H9 (cell line): Measurements from ENCODE around the gene BARD1. TPM values are rescaled to one million over a fixed set of nuclear protein-coding genes. Genes with fewer than 3 reads are reported as not detected.

Experiments
- DNase-seq: peaks from one replicate; pipeline ENCODE4 v3.0.0-alpha.2; 2017
- H2AFZ ChIP-seq: one replicate; pipeline ENCODE4 v1.6.1; 2013; ENCODE audit warnings: mild to moderate bottlenecking, low read length, control low read depth, moderate library complexity
- H2AK5ac ChIP-seq: 2 replicates; pipeline ENCODE4 v1.6.1; 2013; ENCODE audit warnings: low read length, control low read depth, mixed read lengths; ENCODE audit not compliant: insufficient read length
- H2BK120ac ChIP-seq: one replicate; pipeline ENCODE4 v1.6.1; 2013; ENCODE audit warnings: low read depth, mild to moderate bottlenecking, low read length, control low read depth, inconsistent platforms; ENCODE audit not compliant: poor library complexity, severe bottlenecking
- H2BK12ac ChIP-seq: 2 replicates; pipeline ENCODE4 v1.6.1; 2013; ENCODE audit warnings: low read length, control low read depth, mixed read lengths, low read depth; ENCODE audit not compliant: insufficient read length
- H2BK15ac ChIP-seq: 2 replicates; pipeline ENCODE4 v1.6.1; 2013; ENCODE audit warnings: low read depth, low read length, control low read depth
- H2BK20ac ChIP-seq: one replicate; pipeline ENCODE4 v1.6.1; 2013; ENCODE audit warnings: low read depth, mild to moderate bottlenecking, low read length, control low read depth, inconsistent platforms; ENCODE audit not compliant: poor library complexity, severe bottlenecking
- H2BK5ac ChIP-seq: 2 replicates; pipeline ENCODE4 v1.6.1; 2013; ENCODE audit warnings: low read length, control low read depth, mixed read lengths; ENCODE audit not compliant: insufficient read length
- H3K14ac ChIP-seq: 2 replicates; pipeline ENCODE4 v1.6.1; 2013; ENCODE audit warnings: low read length, control low read depth; ENCODE audit not compliant: insufficient read depth
- H3K18ac ChIP-seq: 2 replicates; pipeline ENCODE4 v1.6.1; 2013; ENCODE audit warnings: low read depth, mild to moderate bottlenecking, mixed read lengths, low read length, control low read depth; ENCODE audit not compliant: insufficient read length
- H3K23ac ChIP-seq: 2 replicates; pipeline ENCODE4 v1.6.1; 2013; ENCODE audit warnings: low read length, control low read depth, mixed read lengths, low read depth; ENCODE audit not compliant: insufficient read length
- H3K23me2 ChIP-seq: 2 replicates; pipeline ENCODE4 v1.6.1; 2013; ENCODE audit warnings: low read depth, mild to moderate bottlenecking, mixed read lengths, low read length, control low read depth; ENCODE audit not compliant: insufficient read length, poor library complexity, severe bottlenecking
- H3K27ac ChIP-seq: 2 replicates; pipeline ENCODE4 v1.5.1; 2013; ENCODE audit warnings: low read length, control low read depth, mixed read lengths, low read depth; ENCODE audit not compliant: insufficient read length
- H3K27me3 ChIP-seq: 2 replicates; pipeline ENCODE4 v1.6.1; 2013; ENCODE audit warnings: low read length, control low read depth, inconsistent platforms; ENCODE audit not compliant: insufficient read depth
- H3K4ac ChIP-seq: 2 replicates; pipeline ENCODE4 v1.6.1; 2013; ENCODE audit warnings: low read depth, mild to moderate bottlenecking, control low read depth, inconsistent platforms, low read length, moderate library complexity
- H3K4me1 ChIP-seq: 2 replicates; pipeline ENCODE4 v1.6.1; 2013; ENCODE audit warnings: low read length, control low read depth, inconsistent platforms; ENCODE audit not compliant: insufficient read depth
- H3K4me2 ChIP-seq: 2 replicates; pipeline ENCODE4 v1.6.1; 2013; ENCODE audit warnings: low read length, control low read depth, mixed read lengths; ENCODE audit not compliant: insufficient read length, insufficient read depth
- H3K56ac ChIP-seq: 2 replicates; pipeline ENCODE4 v1.6.1; 2013; ENCODE audit warnings: low read depth, mild to moderate bottlenecking, mixed read lengths, low read length, control low read depth; ENCODE audit not compliant: insufficient read length
- H3K79me1 ChIP-seq: 2 replicates; pipeline ENCODE4 v1.6.1; 2013; ENCODE audit warnings: low read depth, mild to moderate bottlenecking, moderate library complexity, low read length, control low read depth, inconsistent platforms; ENCODE audit not compliant: insufficient read depth, poor library complexity, severe bottlenecking
- H3K79me2 ChIP-seq: 2 replicates; pipeline ENCODE4 v1.6.1; 2013; ENCODE audit warnings: low read length, control low read depth, inconsistent platforms; ENCODE audit not compliant: insufficient read depth
- H3K9ac ChIP-seq: 2 replicates; pipeline ENCODE4 v1.6.1; 2013; ENCODE audit warnings: low read length, control low read depth, mixed read lengths; ENCODE audit not compliant: insufficient read length; ENCODE audit errors: extremely low read depth
- H3K9me3 ChIP-seq: one replicate; pipeline ENCODE4 v1.6.1; 2013; ENCODE audit warnings: low read depth, low read length, inconsistent platforms; ENCODE audit not compliant: control insufficient read depth
- H3T11ph ChIP-seq: one replicate; pipeline ENCODE4 v1.6.1; 2013; ENCODE audit warnings: mild to moderate bottlenecking, low read length, control low read depth, inconsistent platforms
- H4K20me1 ChIP-seq: one replicate; pipeline ENCODE4 v1.6.1; 2013; ENCODE audit not compliant: control insufficient read depth, insufficient read length, insufficient read depth
- H4K5ac ChIP-seq: 2 replicates; pipeline ENCODE4 v1.6.1; 2013; ENCODE audit warnings: low read depth, mild to moderate bottlenecking, mixed read lengths, low read length, control low read depth; ENCODE audit not compliant: insufficient read length
- H4K8ac ChIP-seq: replicated peaks from 2 replicates; pipeline ENCODE4 v1.6.1; 2013; ENCODE audit warnings: low read length, control low read depth, mixed read lengths, low read depth; ENCODE audit not compliant: insufficient read length
- H4K91ac ChIP-seq: 2 replicates; pipeline ENCODE4 v1.6.1; 2013; ENCODE audit warnings: low read depth, mild to moderate bottlenecking, moderate library complexity, mixed read lengths, low read length, control low read depth; ENCODE audit not compliant: insufficient read length
- H3K27ac Mint-ChIP-seq, 3 experiments: 2 replicates in 2 of 3; 3 replicates in 1 of 3; pipeline ENCODE4 v1.8.0; 2020 to 2021; ENCODE audit warnings: mixed read lengths in 3 of 3, mild to moderate bottlenecking in 1 of 3, moderate library complexity in 1 of 3
- H3K27me3 Mint-ChIP-seq: 2 replicates; pipeline ENCODE4 v1.8.0; 2021; ENCODE audit warnings: low read depth, mild to moderate bottlenecking, moderate library complexity, mixed read lengths
- H3K36me3 Mint-ChIP-seq, 3 experiments: 2 replicates in 2 of 3; 3 replicates in 1 of 3; pipeline ENCODE4 v1.8.0; 2020 to 2021; ENCODE audit warnings: low read depth in 3 of 3, mixed read lengths in 3 of 3; ENCODE audit not compliant: insufficient read depth in 1 of 3
- H3K4me1 Mint-ChIP-seq, 2 experiments: 2 replicates each; pipeline ENCODE4 v1.8.0; 2020; ENCODE audit warnings: mixed read lengths in 2 of 2
- H3K4me3 Mint-ChIP-seq, 2 experiments: 2 replicates in 1 of 2; 3 replicates in 1 of 2; pipeline ENCODE4 v1.8.0; 2020 to 2021; ENCODE audit warnings: mild to moderate bottlenecking in 2 of 2, mixed read lengths in 2 of 2, moderate library complexity in 1 of 2
- H3K9me3 Mint-ChIP-seq, 2 experiments: 2 replicates in 1 of 2; 3 replicates in 1 of 2; pipeline ENCODE4 v1.8.0; 2020; ENCODE audit warnings: mild to moderate bottlenecking in 2 of 2, mixed read lengths in 2 of 2, moderate library complexity in 1 of 2
- CTCF ChIP-seq: fragments of 200-600 bp; sonication (generic); conservative IDR thresholded peaks from 3 replicates; pipeline ENCODE4 v1.8.0; 2021; ENCODE audit warnings: antibody characterized with exemption, mild to moderate bottlenecking
- total RNA-seq: library from RNA; stranded (reverse); gene quantifications from 2 replicates; pipeline ENCODE4 v1.2.1, GENCODE V29; 2021

The BARD1 gene
- total RNA-seq, 1 experiment from 2014 or later, result 30.6 TPM

GRCh38 chr2:214696681-214697080 is 112.8 kb downstream of the BARD1 start:
- Mint-ChIP-seq H3K4me1 (no peaks in the 10 kb centered on the region), H3K4me3 (no peak overlapping the region), H3K9me3 (peaks cover 8 to 14% of the 10 kb centered on the region in 2 experiments), H3K27ac (no peak overlapping the region), H3K36me3 (peaks cover 0 to 12% (median 8%) of the 10 kb centered on the region in 3 experiments; a peak in 3 of 7 replicates), H3K27me3 (no peaks in the 10 kb centered on the region)
- H3T11ph ChIP-seq, result no peak overlapping the region
- H4K5ac ChIP-seq, result no peak overlapping the region
- no peak overlapping the region for H3K4ac ChIP-seq
- H3K79me1 ChIP-seq, result no peaks in the 10 kb centered on the region
- no peak for TF ChIP-seq CTCF
- no peaks in the 10 kb centered on the region for H3K4me1 ChIP-seq
- no peak overlapping the region for H2AFZ ChIP-seq
- H2BK15ac ChIP-seq, result no peak overlapping the region
- no peak overlapping the region for H3K4me2 ChIP-seq
- no peak overlapping the region for H3K9ac ChIP-seq
- no peaks in the 10 kb centered on the region for H3K27me3 ChIP-seq
- no peak overlapping the region for H3K23ac ChIP-seq
- H4K8ac ChIP-seq, result no peak overlapping the region
- H3K56ac ChIP-seq, result no peak overlapping the region
- H2BK12ac ChIP-seq, result no peak overlapping the region
- no peak overlapping the region for H4K91ac ChIP-seq
- no peaks in the 10 kb centered on the region for H3K23me2 ChIP-seq
- H2AK5ac ChIP-seq, result no peak overlapping the region
- H2BK20ac ChIP-seq, result no peak overlapping the region
- no peaks in the 10 kb centered on the region for H3K9me3 ChIP-seq
- H3K79me2 ChIP-seq, result no peaks in the 10 kb centered on the region
- H4K20me1 ChIP-seq, result no peaks in the 10 kb centered on the region
- H3K14ac ChIP-seq, result no peak overlapping the region
- no peak overlapping the region for H2BK5ac ChIP-seq
- no peak overlapping the region for H3K27ac ChIP-seq
- DNase-seq, result no peak
- H3K18ac ChIP-seq, result no peak overlapping the region
- no peak overlapping the region for H2BK120ac ChIP-seq
